Glutamatergic neuron (in vitro differentiated cells): ENCODE measurements around the gene SNAPIN. TPM values are rescaled to one million over a fixed set of nuclear protein-coding genes. Genes with fewer than 3 reads are reported as not detected.
"Not testable (repeated sequence)": the region's sequence is repeated elsewhere in the genome, so short reads cannot be mapped to it uniquely, and the experiment has no call there.

Experiments used
- DNase-seq: peaks from one replicate; pipeline ENCODE4 v3.0.0; 2022
- H3K27ac Mint-ChIP-seq: one replicate; pipeline ENCODE4 v1.8.0; 2020; ENCODE audit warnings: mild to moderate bottlenecking, mixed read lengths, inconsistent platforms; ENCODE audit not compliant: unreplicated experiment
- H3K27me3 Mint-ChIP-seq: one replicate; pipeline ENCODE4 v1.8.0; 2020; ENCODE audit warnings: mild to moderate bottlenecking, moderate library complexity, mixed read lengths, inconsistent platforms; ENCODE audit not compliant: unreplicated experiment
- H3K36me3 Mint-ChIP-seq: one replicate; pipeline ENCODE4 v1.8.0; 2020; ENCODE audit warnings: mild to moderate bottlenecking, mixed read lengths, inconsistent platforms; ENCODE audit not compliant: unreplicated experiment
- H3K4me1 Mint-ChIP-seq: one replicate; pipeline ENCODE4 v1.8.0; 2020; ENCODE audit warnings: mild to moderate bottlenecking, low read depth, mixed read lengths, inconsistent platforms; ENCODE audit not compliant: unreplicated experiment
- H3K4me3 Mint-ChIP-seq: one replicate; pipeline ENCODE4 v1.8.0; 2020; ENCODE audit warnings: mild to moderate bottlenecking, mixed read lengths, inconsistent platforms; ENCODE audit not compliant: unreplicated experiment
- H3K9me3 Mint-ChIP-seq: one replicate; pipeline ENCODE4 v1.8.0; 2020; ENCODE audit warnings: mild to moderate bottlenecking, moderate library complexity, mixed read lengths, inconsistent platforms; ENCODE audit not compliant: unreplicated experiment
- CTCF ChIP-seq: fragments of 200-600 bp; sonication (generic); IDR thresholded peaks from one replicate; pipeline ENCODE4 v1.5.0; 2021; ENCODE audit not compliant: partially characterized antibody, unreplicated experiment
- total RNA-seq: library from RNA; stranded (reverse); fragmentation: NEBNext Ultra II Directional; extraction: Animal tissue kit (Norgen Biotek cat#: 25700); gene quantifications from one replicate; pipeline ENCODE4 v1.2.1, GENCODE V29; 2021; ENCODE audit not compliant: unreplicated experiment

Gene SNAPIN
- total RNA-seq, 1 donor from 2014 or later, result 30.8 TPM

- Mint-ChIP-seq H3K27me3 (peaks cover 2% of the 10 kb centered on the region), H3K9me3 (peaks cover 8% of the 10 kb centered on the region), H3K4me3 (no peak overlapping the region), H3K27ac (no peak overlapping the region), H3K4me1 (peaks cover 4% of the 10 kb centered on the region), H3K36me3 (no peaks in the 10 kb centered on the region)
- TF ChIP-seq CTCF, result no peak
- DNase-seq, result no peak
Measured at GRCh38 chr1:153670257-153670858, 11.9 kb downstream of the SNAPIN start.

GRCh38 chr1:153670859-153671627 is 12.5 kb downstream of the SNAPIN start, which contains the start of gene ILF2:
Gene ILF2, minus strand, starts transcription at chr1:153670993. Its CDS starts 71 bp downstream, at chr1:153670922.
- peak; percentile 96 for DNase-seq
- no peak for TF ChIP-seq CTCF
- Mint-ChIP-seq H3K27me3 (peaks cover 2% of the 10 kb centered on the region), H3K9me3 (peaks cover 8% of the 10 kb centered on the region), H3K4me3 (no peak within 1 kb of the TSS), H3K4me1 (peaks cover 4% of the 10 kb centered on the region), H3K27ac (no peak within 1 kb of the TSS), H3K36me3 (no peaks in the 10 kb centered on the region)

GRCh38 chr1:153671628-153672353 is 13.3 kb downstream of the SNAPIN start:
- peak overlapping the region; percentile 84 for H3K4me3 Mint-ChIP-seq
- H3K4me1 Mint-ChIP-seq, H3K27me3 Mint-ChIP-seq, H3K36me3 Mint-ChIP-seq, H3K9me3 Mint-ChIP-seq: not testable (repeated sequence)
- peak; percentile 47 for DNase-seq
- H3K27ac Mint-ChIP-seq, result peak overlapping the region; percentile 59

GRCh38 chr1:153673511-153673910 is 15.0 kb downstream of the SNAPIN start:
- no peak for DNase-seq
- Mint-ChIP-seq H3K27ac (no peak overlapping the region), H3K27me3 (peaks cover 7% of the 10 kb centered on the region), H3K4me1 (peaks cover 9% of the 10 kb centered on the region), H3K36me3 (no peaks in the 10 kb centered on the region), H3K4me3 (no peak overlapping the region), H3K9me3 (peaks cover 9% of the 10 kb centered on the region)
- TF ChIP-seq CTCF, result no peak

GRCh38 chr1:153677718-153678518 is 19.4 kb downstream of the SNAPIN start:
- Mint-ChIP-seq H3K27me3 (peaks cover 27% of the 10 kb centered on the region), H3K4me1 (peaks cover 9% of the 10 kb centered on the region), H3K9me3 (peaks cover 5% of the 10 kb centered on the region), H3K27ac (no peak overlapping the region), H3K36me3 (no peaks in the 10 kb centered on the region), H3K4me3 (peak overlapping the region; percentile 86)
- peak; percentile 74 for DNase-seq
- TF ChIP-seq CTCF, result peak; percentile 76
